Activated CD4-positive, CD25-positive, alpha-beta regulatory T cell treated with anti-CD3 and anti-CD28 coated beads, Interleukin-2, amount 50 U/mL, for 72 hours (primary cell): ENCODE measurements around the gene MDFI.

Experiments used
- DNase-seq: peaks from one replicate; pipeline ENCODE4 v3.0.0; 2021

Gene MDFI

GRCh38 chr6:41690541-41691330 is 52.5 kb downstream of the MDFI start:
- no peak for DNase-seq

GRCh38 chr6:41691426-41692079 is 53.3 kb downstream of the MDFI start:
- no peak for DNase-seq

GRCh38 chr6:41692080-41692675 is 53.9 kb downstream of the MDFI start:
- DNase-seq: no peak

DNA sequence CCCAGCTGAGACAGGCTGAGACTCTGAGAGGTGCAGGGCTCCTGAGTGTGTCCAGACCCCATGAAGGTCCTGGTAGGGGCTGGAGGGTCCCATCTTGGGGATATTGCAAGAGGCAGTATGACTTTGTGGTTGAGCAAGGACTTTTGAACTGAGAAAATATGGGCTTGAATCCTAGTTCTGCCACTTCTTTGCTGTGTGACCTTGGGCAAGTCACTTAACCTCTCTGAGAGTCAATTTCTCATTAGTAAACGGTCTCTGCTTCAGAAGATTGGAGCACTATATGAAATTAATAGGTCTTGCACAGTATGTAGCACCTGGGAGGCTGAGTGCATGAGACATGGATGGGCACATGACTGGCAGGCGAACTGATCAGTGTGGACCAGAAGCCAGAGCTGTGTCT is 54.5 kb downstream of the MDFI start:
- no peak for DNase-seq

DNA sequence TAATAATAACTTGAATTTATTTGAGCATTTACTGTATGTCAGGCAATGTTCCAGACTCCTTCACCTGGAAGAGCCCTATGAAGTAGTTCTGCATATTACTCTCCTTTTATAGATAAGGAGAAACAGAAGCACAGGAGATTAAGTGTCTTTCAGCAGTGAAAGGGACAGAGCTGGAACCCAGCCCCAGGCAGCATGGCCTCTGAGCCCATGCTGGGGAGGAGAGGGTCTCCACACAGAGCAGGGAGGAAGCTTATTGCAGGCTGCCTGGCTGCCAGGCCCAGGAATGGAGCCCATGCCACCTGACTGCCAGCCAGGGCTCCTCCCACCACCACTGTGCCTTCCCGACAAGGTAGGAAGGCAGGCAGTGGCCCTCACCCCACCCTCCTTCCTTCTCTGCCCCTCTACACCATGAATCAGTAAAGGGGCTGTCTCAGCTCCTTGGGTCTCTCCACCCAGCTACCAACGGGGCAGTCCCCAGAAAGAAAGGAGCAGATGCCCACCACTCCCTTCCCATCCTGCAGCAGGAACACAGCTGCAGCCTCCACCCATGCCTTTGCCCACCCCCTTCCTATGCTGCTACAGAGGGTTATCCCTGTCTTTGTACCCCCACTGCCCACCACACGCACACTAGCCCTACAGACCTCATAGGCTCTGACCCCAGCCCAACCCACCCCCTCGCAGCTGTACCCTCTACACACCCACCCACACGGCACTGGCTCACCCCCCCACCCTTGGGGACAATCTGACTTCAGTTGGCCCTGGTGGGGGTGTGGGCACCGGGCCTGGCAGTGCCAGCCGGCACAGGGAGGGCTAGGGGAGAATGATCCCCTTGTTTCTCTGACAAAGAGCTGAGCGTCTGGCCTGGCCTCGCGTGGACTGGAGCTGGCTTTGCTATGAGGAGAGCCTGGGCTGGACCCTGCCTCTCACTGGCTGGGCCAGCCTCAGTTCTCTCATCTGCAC is 55.3 kb downstream of the MDFI start:
- DNase-seq: no peak

DNA sequence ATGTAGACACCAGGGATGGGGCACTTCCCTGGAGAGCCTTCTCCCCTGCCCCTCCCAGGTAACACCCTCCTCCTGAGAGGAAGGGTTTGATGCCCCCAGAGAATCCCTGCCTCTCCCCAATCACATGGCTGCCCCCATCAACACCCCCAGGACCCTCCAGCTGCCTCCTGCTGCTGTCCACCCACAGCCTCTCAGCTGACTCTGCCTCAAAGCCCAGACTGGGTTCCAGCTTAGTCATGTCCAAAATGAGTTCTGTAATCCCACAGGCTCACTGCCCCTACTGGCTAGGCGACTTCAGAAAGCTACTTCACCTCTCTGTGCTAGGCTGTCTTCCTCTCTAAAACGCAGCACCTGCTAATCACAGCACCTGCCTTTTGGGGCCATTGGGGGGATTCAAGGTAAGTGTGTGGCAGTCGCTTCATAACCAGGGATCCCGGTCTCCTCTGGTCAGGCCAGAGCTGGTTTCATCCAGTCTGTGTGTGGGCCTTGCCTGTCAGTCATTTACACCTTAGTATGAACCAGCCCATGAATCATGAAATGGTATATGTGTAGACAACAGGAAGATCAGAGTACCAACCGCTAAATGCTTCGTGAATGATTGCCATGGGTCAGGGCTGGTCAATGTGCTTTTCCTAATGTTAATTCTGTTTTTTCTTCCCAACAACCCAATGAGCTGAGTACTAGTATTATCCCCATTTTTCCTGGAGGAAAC is 56.7 kb downstream of the MDFI start:
- DNase-seq: no peak

DNA sequence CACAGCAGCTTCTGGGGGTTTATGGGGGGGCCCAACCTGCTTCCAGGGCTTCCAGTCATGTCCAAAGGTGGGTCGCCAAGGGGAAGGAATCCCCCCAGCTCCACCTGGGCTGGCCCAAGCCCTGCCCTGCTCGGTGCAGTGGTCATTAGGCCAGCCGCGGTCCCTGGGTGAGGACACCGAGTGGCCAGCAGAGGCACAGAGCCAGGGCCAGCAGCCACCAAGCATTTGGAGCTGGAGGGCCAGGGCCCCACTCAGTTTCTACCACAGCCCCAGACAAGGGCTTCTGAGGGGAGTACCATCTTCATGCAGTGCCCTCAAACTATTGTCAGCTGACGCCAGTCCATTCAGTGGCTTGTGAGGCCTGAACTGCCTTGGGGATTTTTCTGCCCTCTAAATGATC is 57.6 kb downstream of the MDFI start:
- DNase-seq: no peak

DNA sequence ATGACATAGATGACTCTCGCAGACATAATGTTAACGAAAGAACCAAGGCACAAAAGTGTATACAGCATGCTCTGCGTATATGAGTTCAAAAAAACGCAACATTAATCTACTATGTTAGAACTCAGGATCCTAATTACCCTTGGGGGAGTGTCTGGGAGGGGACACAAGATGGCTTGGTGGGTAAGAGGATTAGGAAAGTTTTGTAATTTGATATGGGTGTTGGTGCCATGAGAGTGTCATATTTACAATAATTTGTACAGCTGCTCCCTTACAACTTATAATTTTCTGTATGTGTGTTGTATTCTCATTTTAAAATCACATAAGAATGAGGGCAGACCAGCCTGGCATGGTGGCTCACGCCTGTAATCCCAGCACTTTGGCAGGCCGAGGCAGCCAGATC is 58.5 kb downstream of the MDFI start:
- DNase-seq: no peak

DNA sequence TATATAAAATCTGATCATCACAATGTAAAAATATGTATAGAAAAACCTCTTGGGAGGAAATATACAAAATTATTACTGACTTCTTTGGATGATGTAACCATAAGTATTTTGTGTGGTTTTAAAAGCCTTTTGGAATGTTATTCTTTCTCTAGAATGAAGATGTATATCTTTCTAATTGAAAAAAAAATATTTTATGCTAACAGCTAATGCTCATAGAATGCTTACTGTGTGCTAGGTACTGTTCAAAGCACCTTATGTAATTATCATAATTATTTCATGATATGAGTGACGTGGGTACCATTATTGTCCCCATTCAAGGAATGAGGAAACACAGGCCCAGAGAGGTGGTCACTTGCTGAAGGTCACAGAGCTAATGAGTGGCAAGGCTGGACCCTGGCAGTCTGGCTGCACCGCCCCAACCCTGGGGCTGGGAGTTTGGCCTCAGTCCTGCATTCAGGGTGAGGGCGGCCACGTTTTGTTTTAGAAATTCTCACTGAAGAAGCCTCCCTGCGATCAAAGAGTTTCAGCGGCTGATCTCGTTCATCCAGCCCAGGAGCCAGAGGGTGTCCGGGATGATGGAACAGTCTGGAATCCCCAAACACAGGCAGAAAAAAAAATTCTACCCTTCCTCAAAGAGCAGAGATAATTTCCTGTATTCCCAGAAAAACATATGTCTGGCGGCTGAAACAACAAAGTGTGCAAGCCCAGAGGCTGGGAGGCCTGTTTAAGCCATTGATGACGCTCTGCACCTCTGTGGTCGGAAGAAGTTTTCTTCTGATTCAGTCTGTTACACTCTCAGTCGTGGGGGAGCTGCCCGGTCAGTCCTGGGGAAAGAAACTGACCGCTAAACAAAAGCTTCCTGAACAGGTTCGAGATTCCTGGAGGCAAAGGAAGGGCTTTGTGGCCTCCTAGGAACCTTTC is 59.9 kb downstream of the MDFI start:
- DNase-seq: no peak

- DNase-seq: no peak
Observed at GRCh38 chr6:41699063-41699462, 60.8 kb downstream of the MDFI start.

- no peak for DNase-seq
Observed at GRCh38 chr6:41700463-41701347, 62.4 kb downstream of the MDFI start.

GRCh38 chr6:41702089-41702745 is 63.9 kb downstream of the MDFI start:
- no peak for DNase-seq

- no peak for DNase-seq
Observed at GRCh38 chr6:41702771-41703494, 64.7 kb downstream of the MDFI start.
